Hepatocyte (in vitro differentiated cells): Measurements from ENCODE around the gene FITM1.

Experiments used
- EZH2 ChIP-seq: fragments of 200-600 bp; sonication (generic); IDR thresholded peaks from 2 replicates; pipeline ENCODE4 v1.6.1; 2016; ENCODE audit warnings: antibody characterized with exemption, mild to moderate bottlenecking, borderline replicate concordance
- EZH2phosphoT487 ChIP-seq: fragments of 200-600 bp; sonication (generic); IDR thresholded peaks from one replicate; pipeline ENCODE4 v1.6.1; 2018; ENCODE audit warnings: antibody characterized with exemption, mild to moderate bottlenecking, low read depth, moderate library complexity; ENCODE audit not compliant: unreplicated experiment, severe bottlenecking
- TF ChIP-seq, protein P1 (sequence below): fragments of 200-600 bp; sonication (generic); IDR thresholded peaks from 2 replicates; pipeline ENCODE4 v1.5.1; 2016; ENCODE audit warnings: antibody characterized with exemption, mild to moderate bottlenecking; ENCODE audit not compliant: poor library complexity

- TF ChIP-seq, protein P1, sequence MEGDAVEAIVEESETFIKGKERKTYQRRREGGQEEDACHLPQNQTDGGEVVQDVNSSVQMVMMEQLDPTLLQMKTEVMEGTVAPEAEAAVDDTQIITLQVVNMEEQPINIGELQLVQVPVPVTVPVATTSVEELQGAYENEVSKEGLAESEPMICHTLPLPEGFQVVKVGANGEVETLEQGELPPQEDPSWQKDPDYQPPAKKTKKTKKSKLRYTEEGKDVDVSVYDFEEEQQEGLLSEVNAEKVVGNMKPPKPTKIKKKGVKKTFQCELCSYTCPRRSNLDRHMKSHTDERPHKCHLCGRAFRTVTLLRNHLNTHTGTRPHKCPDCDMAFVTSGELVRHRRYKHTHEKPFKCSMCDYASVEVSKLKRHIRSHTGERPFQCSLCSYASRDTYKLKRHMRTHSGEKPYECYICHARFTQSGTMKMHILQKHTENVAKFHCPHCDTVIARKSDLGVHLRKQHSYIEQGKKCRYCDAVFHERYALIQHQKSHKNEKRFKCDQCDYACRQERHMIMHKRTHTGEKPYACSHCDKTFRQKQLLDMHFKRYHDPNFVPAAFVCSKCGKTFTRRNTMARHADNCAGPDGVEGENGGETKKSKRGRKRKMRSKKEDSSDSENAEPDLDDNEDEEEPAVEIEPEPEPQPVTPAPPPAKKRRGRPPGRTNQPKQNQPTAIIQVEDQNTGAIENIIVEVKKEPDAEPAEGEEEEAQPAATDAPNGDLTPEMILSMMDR, result no peak
- TF ChIP-seq EZH2, result no peak
- no peak for TF ChIP-seq EZH2phosphoT487
Observed at GRCh38 chr14:24089890-24090289, 40.6 kb upstream of the FITM1 start.
